BLaER1 (cell line): ENCODE results near the gene ZBTB2.
A peak's percentile ranks its signal among the peaks of the same experiment; 100 is the strongest.

Experiments
- H3K27ac ChIP-seq: shearing (Covaris generic); formaldehyde crosslinking; 2 replicates; pipeline ENCODE4 v1.8.1; 2022
- H3K27me3 ChIP-seq: shearing (Covaris generic); formaldehyde crosslinking; 2 replicates; pipeline ENCODE4 v1.8.1; 2022
- H3K36me3 ChIP-seq: shearing (Covaris generic); formaldehyde crosslinking; 2 replicates; pipeline ENCODE4 v1.8.1; 2022
- H3K4me1 ChIP-seq: shearing (Covaris generic); formaldehyde crosslinking; 2 replicates; pipeline ENCODE4 v1.8.1; 2022
- H3K4me2 ChIP-seq: shearing (Covaris generic); formaldehyde crosslinking; 2 replicates; pipeline ENCODE4 v1.8.1; 2022
- H3K4me3 ChIP-seq: shearing (Covaris generic); formaldehyde crosslinking; 2 replicates; pipeline ENCODE4 v1.8.1; 2022
- H3K9ac ChIP-seq: shearing (Covaris generic); formaldehyde crosslinking; 2 replicates; pipeline ENCODE4 v1.8.1; 2022
- H3K9me3 ChIP-seq: shearing (Covaris generic); formaldehyde crosslinking; 2 replicates; pipeline ENCODE4 v1.8.1; 2022
- H4K20me1 ChIP-seq: shearing (Covaris generic); formaldehyde crosslinking; 2 replicates; pipeline ENCODE4 v1.8.1; 2022
- Cebpa-rat ChIP-seq: shearing (Covaris generic); IDR thresholded peaks from 2 replicates; pipeline ENCODE4 v1.8.1; 2022

ZBTB2 gene

DNA sequence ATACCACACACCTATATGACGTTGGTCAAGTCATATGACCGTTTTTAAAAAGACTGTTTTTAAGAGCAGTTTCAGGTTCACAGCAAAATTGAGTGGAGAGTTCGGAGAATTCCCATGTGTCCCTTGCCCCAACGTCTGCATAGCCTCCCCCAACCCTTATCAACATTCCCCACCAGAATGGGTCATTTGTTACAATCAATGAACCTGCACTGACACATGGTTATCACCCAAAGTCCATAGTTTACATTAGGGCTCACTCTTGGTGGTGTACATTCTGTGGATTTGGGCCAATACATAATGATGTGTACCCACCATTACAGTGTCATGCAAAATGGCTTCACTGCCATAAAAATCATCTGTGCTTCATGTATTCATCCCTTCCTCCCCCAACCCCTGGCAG is 52.0 kb downstream of the ZBTB2 start:
- no peak overlapping the region for H3K4me3 ChIP-seq
- no peaks in the 10 kb centered on the region for H3K27me3 ChIP-seq
- no peak for TF ChIP-seq Cebpa-rat
- H4K20me1 ChIP-seq, result peaks cover 100% of the 10 kb centered on the region
- no peaks in the 10 kb centered on the region for H3K9me3 ChIP-seq
- H3K36me3 ChIP-seq, result peaks cover 89% of the 10 kb centered on the region
- H3K4me2 ChIP-seq, result no peak overlapping the region
- H3K9ac ChIP-seq, result no peak overlapping the region
- H3K4me1 ChIP-seq, result peaks cover 28% of the 10 kb centered on the region
- H3K27ac ChIP-seq, result no peak overlapping the region

GRCh38 chr6:151338651-151339200 is 52.6 kb downstream of the ZBTB2 start:
- Histone ChIP-seq H3K9me3 (no peaks in the 10 kb centered on the region), H3K27me3 (no peaks in the 10 kb centered on the region), H3K4me2 (no peak overlapping the region), H3K27ac (no peak overlapping the region), H3K9ac (no peak overlapping the region), H3K36me3 (peaks cover 91% of the 10 kb centered on the region), H3K4me3 (no peak overlapping the region), H4K20me1 (peaks cover 100% of the 10 kb centered on the region), H3K4me1 (peaks cover 22% of the 10 kb centered on the region)
- TF ChIP-seq Cebpa-rat, result no peak

GRCh38 chr6:151335930-151336329 is 55.4 kb downstream of the ZBTB2 start:
- Histone ChIP-seq H3K4me3 (no peak overlapping the region), H3K4me1 (peaks cover 5% of the 10 kb centered on the region), H3K4me2 (no peak overlapping the region), H3K9me3 (no peaks in the 10 kb centered on the region), H4K20me1 (peaks cover 100% of the 10 kb centered on the region), H3K27me3 (no peaks in the 10 kb centered on the region), H3K27ac (no peak overlapping the region), H3K36me3 (peaks cover 91% of the 10 kb centered on the region), H3K9ac (no peak overlapping the region)
- TF ChIP-seq Cebpa-rat, result no peak

- Histone ChIP-seq H3K36me3 (peaks cover 70% of the 10 kb centered on the region), H3K27ac (no peak overlapping the region), H4K20me1 (peaks cover 100% of the 10 kb centered on the region), H3K9ac (no peak overlapping the region), H3K27me3 (no peaks in the 10 kb centered on the region), H3K4me1 (peaks cover 10% of the 10 kb centered on the region), H3K4me3 (no peak overlapping the region), H3K4me2 (no peak overlapping the region), H3K9me3 (no peaks in the 10 kb centered on the region)
- no peak for TF ChIP-seq Cebpa-rat
Observed at GRCh38 chr6:151330130-151330696, 61.1 kb downstream of the ZBTB2 start.

GRCh38 chr6:151327101-151327500 is 64.3 kb downstream of the ZBTB2 start:
- no peak for TF ChIP-seq Cebpa-rat
- Histone ChIP-seq H3K4me2 (no peak overlapping the region), H3K9ac (no peak overlapping the region), H3K4me1 (peaks cover 41% of the 10 kb centered on the region), H3K27ac (no peak overlapping the region), H3K36me3 (peaks cover 63% of the 10 kb centered on the region), H3K27me3 (no peaks in the 10 kb centered on the region), H3K4me3 (no peak overlapping the region), H3K9me3 (no peaks in the 10 kb centered on the region), H4K20me1 (peaks cover 100% of the 10 kb centered on the region)

GRCh38 chr6:151326116-151326825 is 65.1 kb downstream of the ZBTB2 start:
- H3K4me1 ChIP-seq, result peaks cover 41% of the 10 kb centered on the region
- no peak overlapping the region for H3K27ac ChIP-seq
- H3K4me3 ChIP-seq, result no peak overlapping the region
- H4K20me1 ChIP-seq, result peaks cover 100% of the 10 kb centered on the region
- no peak overlapping the region for H3K9ac ChIP-seq
- H3K36me3 ChIP-seq, result peaks cover 63% of the 10 kb centered on the region
- peak overlapping the region; percentile 66 for H3K4me2 ChIP-seq
- H3K9me3 ChIP-seq, result no peaks in the 10 kb centered on the region
- no peak for TF ChIP-seq Cebpa-rat
- H3K27me3 ChIP-seq, result no peaks in the 10 kb centered on the region

DNA sequence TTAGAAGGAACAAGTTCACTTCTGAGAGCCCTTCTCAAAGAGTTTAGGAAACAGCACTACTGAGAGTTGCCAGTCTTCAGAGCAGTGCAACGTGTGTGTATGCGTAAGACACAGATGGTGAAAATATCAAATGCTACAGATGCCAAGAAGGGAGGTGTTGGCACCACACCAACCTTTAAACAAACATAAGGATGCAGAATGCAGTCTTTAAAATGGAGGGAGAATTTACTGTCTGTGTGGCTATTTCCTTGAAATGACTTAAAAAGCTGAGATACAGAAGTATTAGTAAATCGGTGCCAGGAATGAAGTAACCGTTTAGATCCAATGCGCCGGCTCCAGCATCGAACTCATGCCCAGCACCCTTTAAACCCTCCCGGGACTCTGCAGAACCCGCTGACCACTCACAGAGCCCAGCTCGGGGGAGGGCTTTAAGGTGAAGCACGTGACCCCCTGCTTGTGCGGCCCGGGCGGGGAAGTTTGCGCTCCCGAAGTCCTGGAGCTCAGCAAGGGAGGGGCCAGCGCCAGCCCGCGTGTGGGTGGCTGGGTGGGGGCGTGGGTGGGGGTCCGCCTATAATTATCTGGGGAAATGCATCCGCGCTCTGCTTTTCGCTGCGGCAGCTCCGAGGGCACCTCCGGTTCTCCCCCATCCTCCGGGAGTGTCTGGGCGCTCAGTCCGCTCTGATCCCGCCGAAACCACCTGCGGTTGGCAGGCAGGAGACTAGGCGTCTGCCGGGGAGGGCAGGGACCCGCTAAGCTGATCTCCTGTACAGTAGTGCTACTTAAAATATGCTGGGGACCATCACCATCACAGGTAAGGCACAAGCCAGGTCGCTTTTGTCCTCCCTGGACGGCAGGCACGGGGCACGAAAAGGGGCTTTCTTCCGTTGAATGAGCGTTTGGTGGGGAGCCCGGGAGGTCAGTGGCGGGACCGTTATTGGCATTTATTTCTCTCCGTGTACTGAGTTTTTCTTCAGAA is 66.0 kb downstream of the ZBTB2 start:
- Histone ChIP-seq H3K4me3 (peak overlapping the region; percentile 24; the same call in 1 of the 2 replicates), H3K4me2 (peak overlapping the region; percentile 66), H3K4me1 (peaks cover 41% of the 10 kb centered on the region), H3K27me3 (no peaks in the 10 kb centered on the region), H4K20me1 (peaks cover 100% of the 10 kb centered on the region), H3K9me3 (peaks cover 3% of the 10 kb centered on the region; the same call in 1 of the 2 replicates), H3K9ac (peak overlapping the region; percentile 15), H3K36me3 (peaks cover 65% of the 10 kb centered on the region), H3K27ac (peak overlapping the region; percentile 37; the same call in 1 of the 2 replicates)
- no peak for TF ChIP-seq Cebpa-rat

- H3K36me3 ChIP-seq, result peaks cover 65% of the 10 kb centered on the region
- H3K27ac ChIP-seq, result no peak overlapping the region
- peaks cover 100% of the 10 kb centered on the region for H4K20me1 ChIP-seq
- peaks cover 41% of the 10 kb centered on the region for H3K4me1 ChIP-seq
- H3K9me3 ChIP-seq, result peaks cover 10% of the 10 kb centered on the region
- H3K27me3 ChIP-seq, result no peaks in the 10 kb centered on the region
- H3K9ac ChIP-seq, result peak overlapping the region; percentile 15; the same call in 1 of the 2 replicates
- H3K4me2 ChIP-seq, result peak overlapping the region; percentile 66
- H3K4me3 ChIP-seq, result no peak overlapping the region
- no peak for TF ChIP-seq Cebpa-rat
Observed at GRCh38 chr6:151324488-151324825, 66.9 kb downstream of the ZBTB2 start.

GRCh38 chr6:151323791-151324487 is 67.4 kb downstream of the ZBTB2 start:
- H3K36me3 ChIP-seq, result peaks cover 63% of the 10 kb centered on the region

More at GRCh38 chr6:151323791-151324487, 67.4 kb downstream of the ZBTB2 start:
- Histone ChIP-seq H3K27me3 (no peaks in the 10 kb centered on the region), H3K9ac (peak overlapping the region; percentile 39; the same call in 1 of the 2 replicates), H3K27ac (peak overlapping the region; percentile 12; the same call in 1 of the 2 replicates), H3K4me3 (no peak overlapping the region), H3K4me2 (peak overlapping the region; percentile 66), H3K9me3 (peaks cover 10% of the 10 kb centered on the region), H4K20me1 (peaks cover 100% of the 10 kb centered on the region), H3K4me1 (peaks cover 41% of the 10 kb centered on the region)
- no peak for TF ChIP-seq Cebpa-rat
